Peyer's patch (tissue), 4 donors: ENCODE measurements around the gene LHCGR. TPM values are rescaled to one million over a fixed set of nuclear protein-coding genes. Genes with fewer than 3 reads are reported as not detected.

Experiments
- DNase-seq, 3 donors: peaks; one replicate each; pipeline ENCODE4 v3.0.0-alpha.2; 2017 to 2019
- H3K27ac ChIP-seq, 4 donors: fragments of 200-600 bp; sonication (generic); one replicate each; pipeline ENCODE4 v1.5.1; 2016 to 2019
- H3K27me3 ChIP-seq, 2 donors: fragments of 200-600 bp; sonication (generic); one replicate each; pipeline ENCODE4 v1.5.1; 2019
- H3K36me3 ChIP-seq, 3 donors: fragments of 200-600 bp; sonication (generic); one replicate each; pipeline ENCODE4 v1.5.1; 2016 to 2019
- H3K4me1 ChIP-seq, 4 donors: fragments of 200-600 bp; sonication (generic); one replicate each; pipeline ENCODE4 v1.5.1; 2016 to 2019
- H3K4me3 ChIP-seq, 4 donors: fragments of 200-600 bp; sonication (generic); 1 replicate in 3 of 4; 2 replicates in 1 of 4; pipeline ENCODE4 v1.5.1; 2016 to 2019; ENCODE audit warnings: mild to moderate bottlenecking in 1 of 4
- H3K9me3 ChIP-seq, 4 donors: fragments of 200-600 bp; sonication (generic); one replicate each; pipeline ENCODE4 v1.5.1; 2016 to 2019; ENCODE audit warnings: mild to moderate bottlenecking in 1 of 4
- POLR2A ChIP-seq, 2 donors: fragments of 450-650 bp; IDR thresholded peaks; one replicate each; pipeline ENCODE4 v1.5.1; 2017; ENCODE audit warnings: antibody characterized with exemption in 2 of 2, mild to moderate bottlenecking in 2 of 2, moderate library complexity in 2 of 2
- total RNA-seq, 4 donors: library from RNA; depleted of rRNA; stranded (reverse); fragments of >200 nt; gene quantifications; one replicate each; pipeline ENCODE4 v1.1.0, GENCODE V29; 2016
- TF ChIP-seq, protein P1 (sequence below), 6 experiments: fragments of 450-650 bp in 4 of 6; fragments of 200-600 bp in 2 of 6; sonication (generic) in 1 of 6; IDR thresholded peaks; one replicate each; pipeline ENCODE4 v1.5.1; 2017 to 2019; ENCODE audit warnings: antibody characterized with exemption in 6 of 6, mild to moderate bottlenecking in 3 of 6, moderate library complexity in 1 of 6

The LHCGR gene
- total RNA-seq, 4 donors from 2014 or later, result not detected

- H3K9me3 ChIP-seq, result peaks cover 0 to under 1% (median 0%) of the 10 kb centered on the region in 4 donors
- H3K27me3 ChIP-seq, result no peaks in the 10 kb centered on the region
- H3K4me3 ChIP-seq, result no peak overlapping the region
- DNase-seq, result no peak
- H3K4me1 ChIP-seq, result no peaks in the 10 kb centered on the region
- TF ChIP-seq, protein P1, sequence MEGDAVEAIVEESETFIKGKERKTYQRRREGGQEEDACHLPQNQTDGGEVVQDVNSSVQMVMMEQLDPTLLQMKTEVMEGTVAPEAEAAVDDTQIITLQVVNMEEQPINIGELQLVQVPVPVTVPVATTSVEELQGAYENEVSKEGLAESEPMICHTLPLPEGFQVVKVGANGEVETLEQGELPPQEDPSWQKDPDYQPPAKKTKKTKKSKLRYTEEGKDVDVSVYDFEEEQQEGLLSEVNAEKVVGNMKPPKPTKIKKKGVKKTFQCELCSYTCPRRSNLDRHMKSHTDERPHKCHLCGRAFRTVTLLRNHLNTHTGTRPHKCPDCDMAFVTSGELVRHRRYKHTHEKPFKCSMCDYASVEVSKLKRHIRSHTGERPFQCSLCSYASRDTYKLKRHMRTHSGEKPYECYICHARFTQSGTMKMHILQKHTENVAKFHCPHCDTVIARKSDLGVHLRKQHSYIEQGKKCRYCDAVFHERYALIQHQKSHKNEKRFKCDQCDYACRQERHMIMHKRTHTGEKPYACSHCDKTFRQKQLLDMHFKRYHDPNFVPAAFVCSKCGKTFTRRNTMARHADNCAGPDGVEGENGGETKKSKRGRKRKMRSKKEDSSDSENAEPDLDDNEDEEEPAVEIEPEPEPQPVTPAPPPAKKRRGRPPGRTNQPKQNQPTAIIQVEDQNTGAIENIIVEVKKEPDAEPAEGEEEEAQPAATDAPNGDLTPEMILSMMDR (IDR thresholded peaks at IDR 0.05), result no peak
- no peak for TF ChIP-seq POLR2A (IDR thresholded peaks at IDR 0.05)
- no peak overlapping the region for H3K27ac ChIP-seq
- H3K36me3 ChIP-seq, result no peaks in the 10 kb centered on the region
Observed at GRCh38 chr2:48733067-48733503, 22.4 kb downstream of the LHCGR start.

DNA sequence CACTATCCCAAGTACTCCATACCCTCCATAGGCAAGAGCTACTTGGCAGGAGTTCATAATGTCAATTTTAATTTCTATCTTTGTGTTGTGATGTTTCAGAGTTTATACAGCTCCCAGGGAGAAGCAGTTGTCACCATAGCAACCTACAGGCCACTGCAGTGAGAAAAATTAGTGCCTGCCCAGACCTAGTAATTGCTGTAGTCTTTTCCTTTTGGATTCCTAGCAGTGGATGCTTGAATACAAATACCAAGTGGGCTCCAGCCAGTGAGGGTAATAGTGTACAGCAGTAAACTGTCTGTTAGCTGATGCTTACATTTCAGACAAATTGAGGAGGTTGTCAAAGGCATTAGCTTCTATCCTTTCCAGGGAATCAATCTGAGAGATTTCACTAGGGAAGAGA is 26.7 kb downstream of the LHCGR start:
- no peaks in the 10 kb centered on the region for H3K4me1 ChIP-seq
- TF ChIP-seq, protein P1 (IDR thresholded peaks at IDR 0.05), result no peak
- no peak for TF ChIP-seq POLR2A (IDR thresholded peaks at IDR 0.05)
- H3K27me3 ChIP-seq, result no peaks in the 10 kb centered on the region
- no peak overlapping the region for H3K27ac ChIP-seq
- H3K9me3 ChIP-seq, result no peaks in the 10 kb centered on the region
- no peaks in the 10 kb centered on the region for H3K36me3 ChIP-seq
- H3K4me3 ChIP-seq, result no peak overlapping the region
- DNase-seq, result no peak

DNA sequence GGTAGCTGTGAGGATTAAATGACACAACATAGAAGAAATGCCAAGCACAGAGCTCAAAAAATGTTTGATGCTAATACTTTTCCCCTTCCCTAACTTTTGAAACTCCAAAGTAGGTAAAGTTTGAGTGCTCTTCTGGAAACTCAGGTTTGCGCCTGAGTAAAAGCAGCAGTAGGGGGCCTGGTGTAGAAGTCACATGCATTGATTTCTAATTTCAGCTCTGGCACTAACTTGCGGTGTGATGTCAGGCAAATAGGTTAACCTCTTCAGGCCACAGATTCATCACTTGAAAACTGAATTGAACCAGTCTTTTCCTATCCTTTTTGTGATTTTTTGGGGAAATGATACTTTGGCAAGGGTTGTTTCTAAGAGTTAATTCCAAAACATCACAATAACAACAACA is 27.2 kb downstream of the LHCGR start:
- Histone ChIP-seq H3K4me3 (no peak overlapping the region), H3K9me3 (no peaks in the 10 kb centered on the region), H3K27ac (no peak overlapping the region), H3K27me3 (no peaks in the 10 kb centered on the region), H3K36me3 (no peaks in the 10 kb centered on the region), H3K4me1 (no peaks in the 10 kb centered on the region)
- no peak for DNase-seq
- TF ChIP-seq POLR2A (IDR thresholded peaks at IDR 0.05), result no peak
- TF ChIP-seq, protein P1 (IDR thresholded peaks at IDR 0.05), result no peak

DNA sequence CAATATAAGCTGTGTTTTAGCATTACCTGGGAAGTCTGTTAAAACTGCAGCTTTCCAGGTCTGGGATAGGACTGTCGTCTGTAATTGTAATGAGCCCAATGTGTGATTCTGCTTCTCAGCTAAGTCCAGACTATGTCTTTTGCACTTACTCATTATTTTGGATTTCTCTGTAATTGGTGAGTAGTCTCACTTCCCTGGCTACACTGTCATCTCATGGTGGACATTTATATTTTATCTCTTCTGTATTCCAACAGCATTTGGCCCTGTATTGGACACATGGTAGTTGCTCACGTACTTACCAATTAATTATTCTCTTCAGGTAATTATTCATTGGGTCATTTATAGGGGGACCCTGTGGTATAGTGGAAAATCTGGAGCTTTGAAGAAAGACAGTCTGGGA is 28.0 kb downstream of the LHCGR start:
- Histone ChIP-seq H3K4me1 (no peaks in the 10 kb centered on the region), H3K9me3 (no peaks in the 10 kb centered on the region), H3K4me3 (no peak overlapping the region), H3K27ac (no peak overlapping the region), H3K36me3 (no peaks in the 10 kb centered on the region), H3K27me3 (no peaks in the 10 kb centered on the region)
- no peak for DNase-seq
- no peak for TF ChIP-seq POLR2A (IDR thresholded peaks at IDR 0.05)
- TF ChIP-seq, protein P1 (IDR thresholded peaks at IDR 0.05), result no peak

DNA sequence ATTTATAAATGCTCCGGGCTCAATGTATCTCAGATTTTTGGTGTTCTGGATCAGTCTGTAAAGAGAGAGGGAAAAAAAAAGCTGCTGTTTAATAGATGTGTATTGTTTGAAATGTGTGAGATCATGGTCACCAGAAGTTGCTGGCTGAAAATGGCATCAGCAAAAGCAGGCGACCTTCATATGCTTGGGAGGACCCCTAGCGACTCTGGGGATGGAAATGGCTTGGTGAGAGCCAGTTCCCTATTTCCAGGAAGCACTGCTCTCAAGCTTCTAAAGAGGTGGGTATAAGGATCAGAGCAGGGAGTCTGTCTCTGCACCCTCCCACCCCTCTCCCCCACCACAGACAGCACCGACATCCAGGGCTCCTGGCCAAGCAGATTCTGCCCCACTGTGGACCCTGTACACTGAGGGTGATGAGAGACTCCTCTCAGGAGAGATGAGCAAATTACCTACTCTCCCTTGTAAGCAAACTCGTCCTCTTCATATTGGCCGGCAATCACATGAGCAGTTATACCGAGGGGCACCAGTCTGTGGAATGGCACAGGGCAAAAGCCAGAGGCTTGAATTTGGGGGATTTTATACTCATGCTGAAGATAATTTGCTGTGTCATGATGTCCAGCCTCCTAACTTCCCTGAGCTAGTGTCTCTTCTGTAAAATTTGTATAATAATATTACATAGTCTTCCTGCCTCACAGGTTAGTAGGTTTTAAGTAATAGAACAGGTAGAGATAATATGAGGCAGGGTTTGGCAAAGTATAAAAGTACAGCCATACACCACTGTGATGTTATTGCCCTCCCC is 29.6 kb downstream of the LHCGR start:
- no peaks in the 10 kb centered on the region for H3K27me3 ChIP-seq
- DNase-seq, result no peak
- TF ChIP-seq POLR2A (IDR thresholded peaks at IDR 0.05), result no peak
- H3K9me3 ChIP-seq, result no peaks in the 10 kb centered on the region
- H3K4me1 ChIP-seq, result no peaks in the 10 kb centered on the region
- H3K4me3 ChIP-seq, result no peak overlapping the region
- no peaks in the 10 kb centered on the region for H3K36me3 ChIP-seq
- H3K27ac ChIP-seq, result no peak overlapping the region

GRCh38 chr2:48724278-48724677 is 31.2 kb downstream of the LHCGR start:
- TF ChIP-seq, protein P1 (IDR thresholded peaks at IDR 0.05), result no peak
- no peak for TF ChIP-seq POLR2A (IDR thresholded peaks at IDR 0.05)
- H3K27ac ChIP-seq, result no peak overlapping the region

More at GRCh38 chr2:48724278-48724677, 31.2 kb downstream of the LHCGR start:
- H3K4me3 ChIP-seq, result no peak overlapping the region
- H3K9me3 ChIP-seq, result no peaks in the 10 kb centered on the region
- H3K4me1 ChIP-seq, result no peaks in the 10 kb centered on the region
- no peaks in the 10 kb centered on the region for H3K27me3 ChIP-seq
- DNase-seq, result no peak
- no peaks in the 10 kb centered on the region for H3K36me3 ChIP-seq
